H9 (cell line): ENCODE measurements around the gene RGS3. TPM values are rescaled to one million over a fixed set of nuclear protein-coding genes. Genes with fewer than 3 reads are reported as not detected.

Experiments
- DNase-seq: peaks from one replicate; pipeline ENCODE4 v3.0.0-alpha.2; 2017
- H2AFZ ChIP-seq: one replicate; pipeline ENCODE4 v1.6.1; 2013; ENCODE audit warnings: mild to moderate bottlenecking, low read length, control low read depth, moderate library complexity
- H2AK5ac ChIP-seq: 2 replicates; pipeline ENCODE4 v1.6.1; 2013; ENCODE audit warnings: low read length, control low read depth, mixed read lengths; ENCODE audit not compliant: insufficient read length
- H2BK120ac ChIP-seq: one replicate; pipeline ENCODE4 v1.6.1; 2013; ENCODE audit warnings: low read depth, mild to moderate bottlenecking, low read length, control low read depth, inconsistent platforms; ENCODE audit not compliant: poor library complexity, severe bottlenecking
- H2BK12ac ChIP-seq: 2 replicates; pipeline ENCODE4 v1.6.1; 2013; ENCODE audit warnings: low read length, control low read depth, mixed read lengths, low read depth; ENCODE audit not compliant: insufficient read length
- H2BK15ac ChIP-seq: 2 replicates; pipeline ENCODE4 v1.6.1; 2013; ENCODE audit warnings: low read depth, low read length, control low read depth
- H2BK20ac ChIP-seq: one replicate; pipeline ENCODE4 v1.6.1; 2013; ENCODE audit warnings: low read depth, mild to moderate bottlenecking, low read length, control low read depth, inconsistent platforms; ENCODE audit not compliant: poor library complexity, severe bottlenecking
- H2BK5ac ChIP-seq: 2 replicates; pipeline ENCODE4 v1.6.1; 2013; ENCODE audit warnings: low read length, control low read depth, mixed read lengths; ENCODE audit not compliant: insufficient read length
- H3K14ac ChIP-seq: 2 replicates; pipeline ENCODE4 v1.6.1; 2013; ENCODE audit warnings: low read length, control low read depth; ENCODE audit not compliant: insufficient read depth
- H3K18ac ChIP-seq: 2 replicates; pipeline ENCODE4 v1.6.1; 2013; ENCODE audit warnings: low read depth, mild to moderate bottlenecking, mixed read lengths, low read length, control low read depth; ENCODE audit not compliant: insufficient read length
- H3K23ac ChIP-seq: 2 replicates; pipeline ENCODE4 v1.6.1; 2013; ENCODE audit warnings: low read length, control low read depth, mixed read lengths, low read depth; ENCODE audit not compliant: insufficient read length
- H3K23me2 ChIP-seq: 2 replicates; pipeline ENCODE4 v1.6.1; 2013; ENCODE audit warnings: low read depth, mild to moderate bottlenecking, mixed read lengths, low read length, control low read depth; ENCODE audit not compliant: insufficient read length, poor library complexity, severe bottlenecking
- H3K27ac ChIP-seq: 2 replicates; pipeline ENCODE4 v1.5.1; 2013; ENCODE audit warnings: low read length, control low read depth, mixed read lengths, low read depth; ENCODE audit not compliant: insufficient read length
- H3K27me3 ChIP-seq: 2 replicates; pipeline ENCODE4 v1.6.1; 2013; ENCODE audit warnings: low read length, control low read depth, inconsistent platforms; ENCODE audit not compliant: insufficient read depth
- H3K4ac ChIP-seq: 2 replicates; pipeline ENCODE4 v1.6.1; 2013; ENCODE audit warnings: low read depth, mild to moderate bottlenecking, control low read depth, inconsistent platforms, low read length, moderate library complexity
- H3K4me1 ChIP-seq: 2 replicates; pipeline ENCODE4 v1.6.1; 2013; ENCODE audit warnings: low read length, control low read depth, inconsistent platforms; ENCODE audit not compliant: insufficient read depth
- H3K4me2 ChIP-seq: 2 replicates; pipeline ENCODE4 v1.6.1; 2013; ENCODE audit warnings: low read length, control low read depth, mixed read lengths; ENCODE audit not compliant: insufficient read length, insufficient read depth
- H3K56ac ChIP-seq: 2 replicates; pipeline ENCODE4 v1.6.1; 2013; ENCODE audit warnings: low read depth, mild to moderate bottlenecking, mixed read lengths, low read length, control low read depth; ENCODE audit not compliant: insufficient read length
- H3K79me1 ChIP-seq: 2 replicates; pipeline ENCODE4 v1.6.1; 2013; ENCODE audit warnings: low read depth, mild to moderate bottlenecking, moderate library complexity, low read length, control low read depth, inconsistent platforms; ENCODE audit not compliant: insufficient read depth, poor library complexity, severe bottlenecking
- H3K79me2 ChIP-seq: 2 replicates; pipeline ENCODE4 v1.6.1; 2013; ENCODE audit warnings: low read length, control low read depth, inconsistent platforms; ENCODE audit not compliant: insufficient read depth
- H3K9ac ChIP-seq: 2 replicates; pipeline ENCODE4 v1.6.1; 2013; ENCODE audit warnings: low read length, control low read depth, mixed read lengths; ENCODE audit not compliant: insufficient read length; ENCODE audit errors: extremely low read depth
- H3K9me3 ChIP-seq: one replicate; pipeline ENCODE4 v1.6.1; 2013; ENCODE audit warnings: low read depth, low read length, inconsistent platforms; ENCODE audit not compliant: control insufficient read depth
- H3T11ph ChIP-seq: one replicate; pipeline ENCODE4 v1.6.1; 2013; ENCODE audit warnings: mild to moderate bottlenecking, low read length, control low read depth, inconsistent platforms
- H4K20me1 ChIP-seq: one replicate; pipeline ENCODE4 v1.6.1; 2013; ENCODE audit not compliant: control insufficient read depth, insufficient read length, insufficient read depth
- H4K5ac ChIP-seq: 2 replicates; pipeline ENCODE4 v1.6.1; 2013; ENCODE audit warnings: low read depth, mild to moderate bottlenecking, mixed read lengths, low read length, control low read depth; ENCODE audit not compliant: insufficient read length
- H4K8ac ChIP-seq: replicated peaks from 2 replicates; pipeline ENCODE4 v1.6.1; 2013; ENCODE audit warnings: low read length, control low read depth, mixed read lengths, low read depth; ENCODE audit not compliant: insufficient read length
- H4K91ac ChIP-seq: 2 replicates; pipeline ENCODE4 v1.6.1; 2013; ENCODE audit warnings: low read depth, mild to moderate bottlenecking, moderate library complexity, mixed read lengths, low read length, control low read depth; ENCODE audit not compliant: insufficient read length
- H3K27ac Mint-ChIP-seq, 3 experiments: 2 replicates in 2 of 3; 3 replicates in 1 of 3; pipeline ENCODE4 v1.8.0; 2020 to 2021; ENCODE audit warnings: mixed read lengths in 3 of 3, mild to moderate bottlenecking in 1 of 3, moderate library complexity in 1 of 3
- H3K27me3 Mint-ChIP-seq: 2 replicates; pipeline ENCODE4 v1.8.0; 2021; ENCODE audit warnings: low read depth, mild to moderate bottlenecking, moderate library complexity, mixed read lengths
- H3K36me3 Mint-ChIP-seq, 3 experiments: 2 replicates in 2 of 3; 3 replicates in 1 of 3; pipeline ENCODE4 v1.8.0; 2020 to 2021; ENCODE audit warnings: low read depth in 3 of 3, mixed read lengths in 3 of 3; ENCODE audit not compliant: insufficient read depth in 1 of 3
- H3K4me1 Mint-ChIP-seq, 2 experiments: 2 replicates each; pipeline ENCODE4 v1.8.0; 2020; ENCODE audit warnings: mixed read lengths in 2 of 2
- H3K4me3 Mint-ChIP-seq, 2 experiments: 2 replicates in 1 of 2; 3 replicates in 1 of 2; pipeline ENCODE4 v1.8.0; 2020 to 2021; ENCODE audit warnings: mild to moderate bottlenecking in 2 of 2, mixed read lengths in 2 of 2, moderate library complexity in 1 of 2
- H3K9me3 Mint-ChIP-seq, 2 experiments: 2 replicates in 1 of 2; 3 replicates in 1 of 2; pipeline ENCODE4 v1.8.0; 2020; ENCODE audit warnings: mild to moderate bottlenecking in 2 of 2, mixed read lengths in 2 of 2, moderate library complexity in 1 of 2
- WGBS: extraction: QIAGEN DNeasy Blood & Tissue Kit; methylation state at CpG from one replicate; pipeline ENCODE4 v1.1.7; 2013; ENCODE audit warnings: missing lambda C conversion rate, low lambda C conversion rate, mixed read lengths; ENCODE audit not compliant: insufficient read length; ENCODE audit errors: extremely low coverage; 5-methylcytosine and 5-hydroxymethylcytosine counted together
- total RNA-seq: library from RNA; stranded (reverse); gene quantifications from 2 replicates; pipeline ENCODE4 v1.2.1, GENCODE V29; 2021
- TF ChIP-seq, protein P1 (sequence below): fragments of 200-600 bp; sonication (generic); conservative IDR thresholded peaks from 3 replicates; pipeline ENCODE4 v1.8.0; 2021; ENCODE audit warnings: antibody characterized with exemption, mild to moderate bottlenecking

Gene RGS3
- total RNA-seq, 1 experiment from 2014 or later, result 13.9 TPM

GRCh38 chr9:113604393-113604792 is 140.9 kb downstream of the RGS3 start:
- Histone ChIP-seq H3K23ac (no peak overlapping the region), H3K18ac (no peak overlapping the region), H4K8ac (no peak overlapping the region), H3K14ac (no peak overlapping the region), H3K4me1 (peaks cover 11% of the 10 kb centered on the region; the same call in 1 of the 2 replicates), H2BK20ac (no peak overlapping the region), H2AK5ac (no peak overlapping the region), H3K79me2 (no peaks in the 10 kb centered on the region), H3K9me3 (no peaks in the 10 kb centered on the region), H2AFZ (no peak overlapping the region), H3K23me2 (no peaks in the 10 kb centered on the region), H2BK120ac (no peak overlapping the region), H3K27ac (no peak overlapping the region), H3T11ph (no peak overlapping the region), H4K20me1 (no peaks in the 10 kb centered on the region), H3K79me1 (no peaks in the 10 kb centered on the region), H3K4me2 (no peak overlapping the region), H3K56ac (no peak overlapping the region), H2BK12ac (no peak overlapping the region), H3K9ac (no peak overlapping the region), H4K91ac (no peak overlapping the region), H2BK15ac (no peak overlapping the region), H2BK5ac (no peak overlapping the region), H3K27me3 (no peaks in the 10 kb centered on the region), H4K5ac (no peak overlapping the region), H3K4ac (no peak overlapping the region)
- TF ChIP-seq, protein P1, sequence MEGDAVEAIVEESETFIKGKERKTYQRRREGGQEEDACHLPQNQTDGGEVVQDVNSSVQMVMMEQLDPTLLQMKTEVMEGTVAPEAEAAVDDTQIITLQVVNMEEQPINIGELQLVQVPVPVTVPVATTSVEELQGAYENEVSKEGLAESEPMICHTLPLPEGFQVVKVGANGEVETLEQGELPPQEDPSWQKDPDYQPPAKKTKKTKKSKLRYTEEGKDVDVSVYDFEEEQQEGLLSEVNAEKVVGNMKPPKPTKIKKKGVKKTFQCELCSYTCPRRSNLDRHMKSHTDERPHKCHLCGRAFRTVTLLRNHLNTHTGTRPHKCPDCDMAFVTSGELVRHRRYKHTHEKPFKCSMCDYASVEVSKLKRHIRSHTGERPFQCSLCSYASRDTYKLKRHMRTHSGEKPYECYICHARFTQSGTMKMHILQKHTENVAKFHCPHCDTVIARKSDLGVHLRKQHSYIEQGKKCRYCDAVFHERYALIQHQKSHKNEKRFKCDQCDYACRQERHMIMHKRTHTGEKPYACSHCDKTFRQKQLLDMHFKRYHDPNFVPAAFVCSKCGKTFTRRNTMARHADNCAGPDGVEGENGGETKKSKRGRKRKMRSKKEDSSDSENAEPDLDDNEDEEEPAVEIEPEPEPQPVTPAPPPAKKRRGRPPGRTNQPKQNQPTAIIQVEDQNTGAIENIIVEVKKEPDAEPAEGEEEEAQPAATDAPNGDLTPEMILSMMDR, result no peak
- Mint-ChIP-seq H3K4me3 (no peak overlapping the region), H3K4me1 (peaks cover 35 to 49% of the 10 kb centered on the region in 2 experiments), H3K27ac (no peak overlapping the region; a peak in 1 of 7 replicates), H3K27me3 (peaks cover 1% of the 10 kb centered on the region; the same call in 1 of the 2 replicates), H3K36me3 (no peaks in the 10 kb centered on the region; a peak in 1 of 7 replicates), H3K9me3 (no peaks in the 10 kb centered on the region; a peak in 1 of 5 replicates)
- DNase-seq, result no peak
- WGBS, result no CpG with 5 or more reads among the region's 3 CpGs
